ENCODE measurements around the gene TBL3. TPM values are rescaled to one million over a fixed set of nuclear protein-coding genes. Genes with fewer than 3 reads are reported as not detected.

Gene TBL3
- total and polyA plus RNA-seq, 9 of the 15 experiments (the other 6 are each of a cell fraction or from before 2014, with no cell fraction given), result 0.97 to 117 (median 24.5) TPM

- peak; percentile 15 for TF ChIP-seq DACH1 (IDR thresholded peaks at IDR 0.05; ENCODE audit: partially characterized antibody)
- TF ChIP-seq ZNF77 (CRISPR knock-in tag; IDR thresholded peaks at IDR 0.05), result no peak
- TF ChIP-seq CREB1 (IDR thresholded peaks at IDR 0.05), result peak; percentile 52
- TF ChIP-seq CREB1 (CRISPR knock-in tag; IDR thresholded peaks at IDR 0.05), result peak; percentile 86
- 0 out of 2 replicates have a peak, but pooled peaks have one; percentile 18 for TF ChIP-seq FOXJ2 (tag; IDR thresholded peaks at IDR 0.05)
- TF ChIP-seq ZNF589 (CRISPR knock-in tag; IDR thresholded peaks at IDR 0.05; ENCODE audit: low read depth), result no peak
- peak; percentile 46; the same call in 1 of the 2 replicates for TF ChIP-seq MBD2 (IDR thresholded peaks at IDR 0.05; ENCODE audit: borderline replicate concordance, low read depth)
- peak; percentile 53; the same call in 1 of the 2 replicates for TF ChIP-seq LCOR (CRISPR knock-in tag; IDR thresholded peaks at IDR 0.05)
- peak; percentile 53; the same call in 1 of the 2 replicates for TF ChIP-seq REST (IDR thresholded peaks at IDR 0.05; ENCODE audit: borderline replicate concordance)
- TF ChIP-seq REST (CRISPR knock-in tag; IDR thresholded peaks at IDR 0.05; ENCODE audit: low read depth), result no peak
- no peak for TF ChIP-seq ZBTB5 (IDR thresholded peaks at IDR 0.05)
- 0 out of 2 replicates have a peak, but pooled peaks have one; percentile 65 for TF ChIP-seq CBFB (CRISPR knock-in tag; IDR thresholded peaks at IDR 0.05)
- peak; percentile 75 for TF ChIP-seq ARID4B (CRISPR knock-in tag; IDR thresholded peaks at IDR 0.05)
- peak; percentile 46; the same call in 1 of the 2 replicates for TF ChIP-seq SOX6 (IDR thresholded peaks at IDR 0.05)
Measured at GRCh38 chr16:1959269-1960039, 12.4 kb upstream of the TBL3 start, which contains the start of gene NDUFB10 (continued).
